HG02840 (cell line): ENCODE results near the gene DPP7.
"Not testable (repeated sequence)": the region's sequence is repeated elsewhere in the genome, so short reads cannot be mapped to it uniquely, and the experiment has no call there.

Source experiments
- ATAC-seq: cut with Tn5 transposase; IDR thresholded peaks from one replicate; pipeline ENCODE4 v1.9.1; 2021; ENCODE audit warnings: mild to moderate bottlenecking, moderate library complexity, moderate number of reproducible peaks; ENCODE audit not compliant: unreplicated experiment, low FRiP score

Gene DPP7

DNA sequence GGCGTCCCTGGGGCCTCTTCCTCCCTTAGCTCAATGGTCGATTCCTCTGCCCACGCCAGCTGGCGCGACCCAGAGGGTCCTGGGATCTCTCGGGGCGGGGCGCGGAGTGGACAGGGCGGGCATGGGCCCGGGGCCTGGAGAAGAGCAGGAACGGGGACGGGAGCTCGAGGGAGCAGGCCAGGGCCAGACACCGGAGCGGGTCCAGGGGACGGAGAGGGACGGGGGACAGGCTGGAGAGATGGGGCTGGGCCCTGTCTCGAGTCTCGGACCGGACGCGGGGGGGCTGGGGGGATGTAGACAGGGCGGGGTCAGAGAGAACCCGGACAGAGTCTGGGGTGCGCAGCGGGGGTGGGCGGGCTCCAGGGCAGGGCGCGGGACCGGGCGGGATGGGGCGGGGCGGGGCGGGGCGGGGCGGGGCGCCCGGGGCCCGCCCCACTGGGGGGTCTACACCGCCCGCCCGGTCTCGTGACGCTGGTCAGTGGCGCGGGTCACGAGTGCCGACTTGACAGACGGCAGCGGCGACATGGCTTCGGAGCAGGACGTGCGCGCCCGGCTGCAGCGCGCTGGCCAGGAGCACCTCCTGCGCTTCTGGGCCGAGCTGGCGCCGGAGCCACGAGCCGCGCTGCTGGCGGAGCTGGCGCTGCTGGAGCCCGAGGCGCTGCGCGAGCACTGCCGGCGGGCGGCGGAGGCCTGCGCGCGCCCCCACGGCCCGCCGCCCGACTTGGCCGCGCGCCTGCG, 37.4 kb downstream of the DPP7 start, which contains the start of gene UAP1L1:
UAP1L1 (plus strand) TSS at position 508 of the 738 bp plus-strand sequence; CDS start at position 524, 16 bp downstream.
- ATAC-seq = peak; percentile 45

DNA sequence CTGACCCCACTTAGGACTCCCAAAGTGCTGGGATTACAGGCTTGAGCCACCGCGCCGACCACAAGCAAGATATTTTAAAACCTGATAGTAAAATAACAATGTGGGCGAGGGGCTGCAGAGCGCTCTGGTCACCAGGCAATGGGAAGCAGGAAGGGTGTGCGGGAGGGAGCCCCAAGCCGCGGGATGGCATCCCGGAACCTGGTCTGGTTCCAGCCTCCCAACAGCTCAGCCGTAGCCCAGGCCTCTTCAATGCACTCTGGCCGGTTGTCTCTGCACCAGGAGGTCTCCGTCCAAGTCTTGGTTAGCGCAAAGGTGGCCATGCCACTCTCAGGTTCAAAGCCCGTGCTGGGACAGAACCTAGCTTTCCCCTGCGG, 37.9 kb downstream of the DPP7 start:
- ATAC-seq = no peak

DNA sequence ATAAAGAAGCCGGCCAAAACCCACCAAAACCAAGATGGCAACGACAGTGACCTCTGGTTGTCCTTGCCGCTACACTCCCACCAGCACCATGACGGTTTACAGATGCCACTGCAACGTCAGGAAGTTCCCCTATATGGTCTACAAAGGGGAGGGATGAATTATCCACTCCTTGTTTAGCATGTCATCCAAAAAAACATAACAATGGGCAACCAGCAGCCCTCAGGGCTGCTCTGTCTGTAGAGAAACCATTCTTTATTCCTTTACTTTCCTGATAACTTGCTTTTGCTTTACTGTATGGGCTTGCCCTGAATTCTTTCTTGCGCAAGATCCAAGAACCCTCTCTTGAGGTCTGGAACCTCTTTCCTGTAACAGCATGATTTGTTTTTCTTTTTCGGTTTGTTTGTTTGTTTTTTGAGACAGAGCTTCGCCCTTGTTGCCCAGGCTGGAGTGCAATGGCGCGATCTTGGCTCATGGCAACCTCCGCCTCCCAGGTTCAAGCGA, 39.2 kb downstream of the DPP7 start:
- ATAC-seq = no peak

DNA sequence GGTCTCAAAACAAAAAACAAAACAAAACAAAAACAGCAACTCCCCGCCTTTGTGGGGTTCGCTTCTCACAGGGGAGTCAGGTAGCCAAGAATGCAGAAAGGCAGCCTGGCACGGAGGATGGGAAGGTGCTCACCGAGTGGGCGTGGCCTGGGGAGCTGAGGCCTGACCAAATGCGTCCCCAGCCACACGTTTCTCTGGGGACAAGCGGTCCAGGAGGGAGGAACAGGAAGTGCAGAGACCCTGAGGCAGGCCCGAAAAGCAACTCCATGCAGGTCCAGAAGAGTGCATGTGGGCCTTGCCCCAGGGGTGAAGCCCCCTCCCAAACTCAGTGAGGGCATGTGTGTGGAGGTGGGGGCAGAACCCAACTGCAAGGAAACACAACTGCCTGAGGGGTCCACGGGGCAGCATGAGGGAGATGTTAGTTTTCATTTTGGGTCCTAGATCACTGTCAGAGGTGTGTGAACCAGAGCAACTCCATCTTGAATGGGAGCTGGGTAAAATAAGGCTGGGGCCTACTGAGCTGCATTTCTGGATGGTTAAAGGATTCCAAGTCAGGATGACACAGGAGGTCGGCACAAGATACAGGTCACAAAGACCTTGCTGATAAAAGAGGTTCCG, 39.8 kb downstream of the DPP7 start:
- no peak for ATAC-seq

DNA sequence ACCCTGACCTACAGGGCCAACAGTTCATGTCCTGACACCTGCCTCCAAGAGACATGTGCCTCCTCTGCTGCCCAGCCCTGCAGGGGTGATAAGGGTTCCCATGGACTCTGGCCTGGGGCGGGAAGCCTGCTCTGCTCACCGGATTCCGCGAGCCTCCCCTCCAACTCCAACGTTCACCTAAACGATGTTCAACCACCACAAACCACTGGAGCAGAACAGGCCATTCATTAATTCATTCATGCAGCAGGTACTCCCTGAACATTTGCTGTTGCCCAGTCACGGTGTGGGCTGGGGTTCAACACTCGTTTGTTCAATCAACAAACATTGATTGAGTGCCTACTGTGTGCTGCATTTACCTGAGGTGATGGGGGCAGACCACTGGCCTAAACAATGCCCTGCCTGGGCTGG, 40.5 kb downstream of the DPP7 start:
- ATAC-seq = no peak

DNA sequence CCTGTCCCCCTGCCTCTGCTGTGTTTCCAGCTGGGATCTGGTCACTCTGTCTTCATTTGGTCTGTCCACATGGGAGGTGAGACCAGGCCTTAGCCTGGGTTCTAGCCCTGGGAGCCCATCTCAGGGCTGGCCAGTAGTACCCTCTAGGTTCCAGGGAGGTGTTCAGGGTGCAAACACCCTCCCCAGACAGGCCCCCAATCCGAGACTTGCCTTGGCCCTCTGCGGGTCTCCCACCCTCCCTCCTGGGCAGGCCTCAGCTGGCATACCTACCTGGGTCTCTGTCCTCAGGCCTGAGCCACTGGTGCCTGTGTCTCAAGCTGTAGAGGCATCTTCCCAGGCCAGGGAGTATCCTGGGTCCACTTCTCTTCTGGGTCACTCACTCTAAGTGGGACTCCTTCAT, 43.3 kb downstream of the DPP7 start:
- ATAC-seq = no peak

DNA sequence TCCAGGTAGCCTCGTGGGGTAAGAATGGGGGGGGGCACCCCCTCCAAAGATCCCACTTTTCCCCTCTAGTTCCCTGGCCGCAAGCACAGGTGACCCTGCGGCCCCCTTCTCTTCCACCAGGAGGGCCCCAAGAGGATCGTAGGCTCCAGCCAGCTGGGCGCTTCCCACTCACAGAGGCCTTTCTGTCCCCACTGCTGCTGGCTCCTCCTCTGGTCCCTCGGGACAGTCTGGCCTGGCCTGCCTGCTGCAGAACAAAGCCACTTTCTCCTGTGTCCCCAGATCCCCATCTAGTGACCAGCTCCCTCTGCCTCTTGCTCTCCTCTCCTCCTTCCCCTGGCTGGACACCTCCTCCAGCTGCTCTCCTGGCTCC, 43.6 kb downstream of the DPP7 start:
- ATAC-seq = peak; percentile 2

DNA sequence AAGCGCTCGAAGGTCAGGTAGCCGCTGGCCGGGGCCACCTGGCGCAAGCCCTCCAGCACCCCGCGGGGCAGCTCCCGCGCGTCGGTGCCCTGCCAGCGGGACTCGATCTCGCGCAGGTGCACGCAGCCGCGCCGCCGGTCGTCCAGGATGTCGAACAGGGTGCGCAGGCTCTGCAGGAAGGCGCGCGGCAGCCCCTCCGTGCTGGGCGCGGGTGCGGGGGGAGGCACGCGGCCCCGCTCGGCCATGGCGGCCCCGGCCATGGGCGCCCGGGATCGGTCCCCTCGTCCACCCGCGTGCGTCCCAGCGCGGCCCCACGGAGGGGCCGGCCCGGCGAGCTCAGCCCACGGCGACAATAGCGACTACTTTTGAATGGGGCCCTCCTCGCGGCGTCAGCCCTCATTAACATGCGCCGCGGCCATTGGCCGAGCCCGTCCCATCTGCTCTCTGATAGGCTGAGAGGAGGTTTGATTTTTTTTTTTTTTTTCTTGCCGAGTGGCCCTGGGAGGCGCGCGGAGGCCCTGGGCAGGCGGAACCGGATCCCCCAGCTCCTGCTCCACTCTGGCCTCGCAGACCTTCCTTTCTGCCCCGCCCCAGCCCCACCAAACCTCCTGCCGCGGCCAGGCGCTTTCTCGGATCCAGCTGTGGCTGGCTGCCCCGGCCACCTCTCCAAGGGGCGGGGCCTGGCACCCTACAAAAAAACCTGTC, 44.2 kb downstream of the DPP7 start, which contains the start of gene SAPCD2:
SAPCD2 (minus strand) TSS at position 357 of the 705 bp plus-strand sequence; CDS start at position 260, 97 bp downstream.
- ATAC-seq = peak; percentile 61

DNA sequence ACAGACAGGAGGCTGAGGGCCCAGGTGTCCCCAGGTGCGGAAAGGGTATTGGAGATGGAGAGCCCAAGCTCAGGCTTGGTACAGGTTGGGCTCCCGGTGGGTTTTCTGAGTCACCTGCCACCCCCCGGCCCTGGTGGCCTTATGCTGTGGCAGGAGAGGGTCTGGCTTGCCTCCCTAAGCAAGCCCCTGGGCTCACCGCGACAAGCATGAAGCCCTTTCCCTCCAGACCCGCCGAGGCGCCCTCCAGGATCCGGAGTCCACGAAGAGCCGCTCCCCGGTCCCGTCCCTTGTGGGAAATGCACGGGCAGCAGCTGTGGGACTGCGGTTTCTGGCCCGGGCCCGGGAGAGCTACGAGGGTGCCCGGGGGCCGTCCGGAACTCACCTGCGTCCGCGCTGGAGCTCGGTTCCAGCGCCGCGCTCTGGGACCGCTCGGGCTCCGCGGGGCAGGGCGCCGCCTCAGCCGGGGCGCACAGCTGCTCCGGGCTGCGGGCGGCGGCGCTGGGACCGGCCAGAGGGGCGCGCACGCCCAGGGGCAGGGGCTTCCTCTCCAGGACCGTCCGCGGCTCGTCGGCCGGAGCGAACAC, 44.9 kb downstream of the DPP7 start:
- no peak for ATAC-seq

DNA sequence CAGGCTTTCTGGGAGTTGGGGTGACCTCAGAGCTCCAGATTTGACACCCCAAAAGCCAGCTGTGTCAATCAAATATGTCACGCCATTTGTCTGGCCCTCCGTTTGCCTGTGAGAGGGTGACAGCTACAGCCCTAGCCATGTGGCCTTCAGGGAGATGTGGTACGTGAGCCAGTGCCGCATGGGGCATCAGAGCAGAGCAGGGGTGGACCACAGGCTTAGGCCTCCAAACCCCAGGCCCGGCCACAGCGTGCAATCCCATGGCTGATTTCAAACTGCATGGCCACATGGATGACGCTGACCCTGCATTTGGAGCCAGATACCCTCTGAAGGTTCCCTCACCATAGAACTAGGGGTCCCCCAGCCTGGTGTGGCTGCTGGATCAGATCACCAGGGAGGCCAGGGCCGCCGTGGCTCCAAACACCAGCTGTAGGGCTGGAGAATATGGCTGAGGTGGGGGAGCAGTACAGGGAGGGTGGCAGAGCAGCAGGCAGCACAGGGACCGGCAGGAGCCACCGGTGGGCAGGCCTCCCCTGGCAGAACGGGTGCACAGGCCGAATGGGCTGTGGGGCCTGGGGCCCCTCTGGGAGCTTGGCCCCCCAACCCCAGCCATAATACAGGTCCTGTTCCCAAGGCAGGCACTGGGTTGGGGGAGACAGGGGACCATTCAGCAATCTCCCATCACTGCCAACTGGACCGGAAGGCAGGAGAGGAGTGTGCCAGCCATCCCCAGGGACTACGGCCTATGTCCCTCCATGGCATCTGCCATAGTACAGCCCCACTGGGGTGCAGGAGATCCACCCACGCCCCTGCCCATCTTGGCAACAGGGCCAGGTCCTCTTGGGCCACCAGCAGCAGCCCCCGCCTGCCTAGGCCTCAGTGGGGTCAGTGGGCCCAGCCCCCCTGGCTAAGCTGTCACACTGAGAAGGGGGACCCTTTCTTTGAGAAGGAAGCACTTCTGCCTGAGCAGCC, 45.7 kb downstream of the DPP7 start:
- ATAC-seq = no peak

DNA sequence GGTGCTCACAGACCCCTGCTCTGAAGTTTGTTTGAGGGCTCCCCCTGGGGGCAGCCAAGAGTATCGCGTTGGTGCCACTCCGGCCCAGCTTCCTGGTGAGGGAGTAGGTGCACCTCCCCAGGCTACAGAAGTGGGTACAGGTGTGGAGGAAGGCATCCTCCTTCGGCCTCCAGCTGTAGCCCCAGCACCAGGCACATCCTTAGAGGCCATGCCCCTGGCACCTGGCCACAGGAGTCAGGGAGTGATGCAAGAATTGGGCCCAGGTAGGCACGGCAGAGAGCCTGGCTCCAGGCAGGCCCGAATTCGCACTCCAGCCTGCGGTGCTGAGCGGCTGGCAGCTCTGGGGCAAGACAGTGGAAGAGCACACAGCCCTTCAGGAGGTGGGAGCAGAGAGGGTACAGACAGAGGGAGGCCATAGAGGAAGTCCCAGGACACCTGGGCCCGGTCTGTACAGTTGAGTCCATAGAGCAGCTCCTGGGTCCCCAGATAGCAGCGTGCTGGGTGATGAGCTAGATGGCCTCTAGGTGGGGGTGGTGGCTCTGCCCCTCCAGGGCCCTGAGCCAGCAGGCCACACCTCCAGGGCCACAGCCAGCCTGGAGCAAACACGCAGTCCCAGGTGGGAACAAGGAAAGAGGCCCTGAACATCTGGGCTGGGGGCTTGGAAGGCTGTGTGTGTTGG, 46.5 kb downstream of the DPP7 start:
- ATAC-seq = no peak

DNA sequence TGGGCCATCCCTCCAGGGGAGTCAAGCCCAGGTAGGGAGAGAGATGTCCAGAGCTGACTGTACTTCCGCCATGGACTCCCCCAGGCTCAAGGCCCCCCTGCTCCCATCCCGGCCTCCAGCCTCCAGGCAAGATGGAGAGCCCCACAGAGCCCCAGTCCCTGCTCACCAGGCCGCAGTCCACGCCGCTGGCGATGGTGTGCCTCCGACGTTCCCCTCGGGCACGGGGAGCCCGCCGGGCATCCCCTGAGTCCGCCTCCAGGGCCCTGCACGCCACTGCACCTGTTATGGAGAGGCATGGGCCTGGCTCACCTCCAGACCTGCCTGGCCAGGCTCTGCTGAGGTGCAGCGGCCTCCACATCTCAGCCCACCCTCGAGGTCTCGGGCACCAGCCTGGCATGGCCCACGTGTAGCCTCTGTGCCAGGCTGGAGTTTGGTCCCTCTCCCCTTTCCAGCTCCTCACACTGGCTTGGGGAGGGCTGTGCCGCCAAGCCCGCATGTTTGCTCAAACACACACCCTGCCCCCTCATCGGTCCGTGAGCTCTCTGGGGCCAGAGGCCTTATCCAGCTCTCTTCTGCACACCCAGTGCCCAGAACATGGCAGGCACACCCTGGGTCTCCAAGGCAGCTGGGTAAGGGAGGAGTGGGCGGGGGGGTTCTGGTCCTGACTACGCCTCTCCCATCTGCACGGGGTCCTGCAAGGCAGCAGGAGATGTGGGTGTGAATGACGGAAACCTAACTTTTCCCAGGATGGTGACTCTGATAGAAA, 48.3 kb downstream of the DPP7 start:
- ATAC-seq = no peak

DNA sequence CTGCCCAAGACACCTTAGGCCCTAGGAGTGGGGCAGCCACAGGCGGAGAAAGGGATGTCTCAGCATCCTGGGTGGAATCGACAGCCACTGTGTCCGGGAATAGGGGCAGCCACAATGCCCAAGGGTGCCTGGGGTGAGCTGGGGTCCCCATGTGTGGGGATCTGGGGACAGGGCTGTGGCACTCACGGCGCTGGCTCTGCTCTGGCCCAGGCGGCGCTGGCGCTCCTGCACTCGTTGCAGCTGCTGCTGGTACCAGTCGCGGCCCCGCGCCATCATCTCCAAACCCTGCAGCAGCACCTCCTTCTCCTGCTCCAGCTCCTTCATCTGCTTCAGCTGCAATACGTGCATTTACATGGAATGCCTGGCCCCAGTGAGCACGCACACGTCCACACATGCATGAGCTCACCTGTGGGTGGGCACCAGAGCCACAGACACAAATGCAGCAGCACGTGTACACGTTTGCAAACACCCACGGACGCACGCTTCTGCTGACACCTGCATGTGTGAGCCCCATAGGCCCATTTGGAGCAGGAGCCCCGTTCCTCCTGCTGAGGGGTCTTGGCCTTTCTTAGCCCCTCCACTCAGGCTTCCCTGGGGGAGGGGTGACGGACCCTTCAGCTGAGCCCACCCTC, 49.1 kb downstream of the DPP7 start:
- no peak for ATAC-seq

DNA sequence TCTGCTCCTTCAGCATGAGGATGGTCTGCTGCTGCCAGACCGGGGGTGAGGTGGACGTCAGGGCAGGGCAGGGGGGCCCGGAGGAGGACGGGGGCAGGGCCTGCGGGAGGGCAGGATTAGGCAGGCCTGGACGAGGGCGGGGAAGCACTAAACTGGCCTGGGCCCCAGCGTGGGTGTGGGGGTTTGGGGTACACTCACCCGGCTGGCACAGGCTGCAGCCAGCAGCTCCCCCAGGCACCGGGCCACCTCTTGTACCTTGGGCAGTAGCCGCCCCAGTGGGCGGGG, 49.7 kb downstream of the DPP7 start:
- ATAC-seq = no peak

DNA sequence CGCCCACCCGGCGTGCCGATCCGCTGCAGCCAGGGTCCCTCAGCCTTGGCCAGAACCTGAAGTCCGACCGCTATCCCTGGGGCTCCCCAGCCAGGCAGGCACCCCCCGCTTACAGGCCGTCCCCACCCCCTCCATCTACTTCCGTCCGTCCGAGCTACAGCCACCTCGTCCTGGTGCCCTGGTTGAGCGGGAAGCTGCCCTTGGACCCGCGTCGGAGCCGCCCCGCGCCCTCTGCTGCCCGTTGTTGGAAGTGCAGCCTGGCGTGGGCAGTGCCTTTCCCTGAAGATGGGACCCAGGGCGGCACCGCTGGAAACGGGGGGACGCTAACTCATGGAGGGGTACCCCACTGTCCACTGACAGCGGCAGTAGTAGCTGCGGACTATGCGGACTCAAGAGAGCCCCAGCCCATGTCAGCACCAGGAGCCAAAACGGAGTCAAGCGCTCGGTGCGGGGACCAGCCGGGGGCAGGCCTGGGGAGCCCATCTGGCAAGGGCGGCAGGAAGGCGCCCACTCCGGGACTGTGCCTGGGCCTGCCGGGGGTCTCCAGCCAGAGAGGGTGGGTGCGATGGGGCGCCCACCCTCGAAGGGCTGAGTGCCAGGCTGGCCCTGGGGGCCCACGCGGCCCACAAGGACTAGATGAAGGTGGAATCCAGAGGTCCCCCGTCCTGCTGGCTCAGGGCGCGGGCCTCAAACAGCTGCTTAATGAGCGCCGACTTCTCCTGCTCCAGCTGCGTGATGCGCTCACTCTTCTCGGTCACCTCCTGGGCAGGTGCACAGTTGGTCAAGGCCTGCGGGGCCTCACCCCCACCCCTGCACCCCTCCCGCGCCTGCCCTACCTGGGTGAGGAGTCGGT, 50.3 kb downstream of the DPP7 start:
- no peak for ATAC-seq

DNA sequence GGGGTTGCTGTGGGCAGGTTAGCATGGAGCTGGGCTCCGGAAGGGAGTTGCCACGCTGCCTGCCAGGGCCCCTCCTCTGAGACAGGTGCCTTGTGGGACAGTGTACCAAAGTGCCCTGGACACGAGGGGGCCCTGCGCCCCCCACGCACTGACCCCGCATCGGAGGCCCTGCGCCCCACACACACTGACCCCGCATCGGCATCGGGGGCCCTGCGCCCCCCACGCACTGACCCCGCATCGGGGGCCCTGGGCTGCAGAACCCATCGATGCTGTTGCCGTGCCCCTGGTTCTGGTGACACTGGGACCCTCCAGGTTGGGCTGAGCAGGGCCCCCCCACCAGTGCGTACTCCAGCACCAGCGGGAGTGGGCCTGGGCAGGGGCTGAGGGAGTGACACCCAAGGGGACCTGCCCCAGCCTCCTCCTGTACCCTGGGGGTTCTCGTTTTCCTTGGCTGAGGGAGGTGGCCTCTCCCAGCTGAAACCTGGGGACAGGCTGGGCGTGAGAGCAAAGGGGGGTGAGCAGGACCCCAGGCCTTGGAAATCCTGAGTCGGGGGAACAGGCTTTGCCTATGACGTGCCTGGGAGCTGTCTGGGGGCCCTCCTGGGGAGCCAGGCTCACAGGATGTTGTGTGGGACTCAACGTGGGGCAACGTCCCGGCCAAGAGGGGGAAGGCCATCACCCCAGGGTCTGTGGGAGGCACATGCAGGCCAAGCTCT, 51.1 kb downstream of the DPP7 start:
- no peak for ATAC-seq

DNA sequence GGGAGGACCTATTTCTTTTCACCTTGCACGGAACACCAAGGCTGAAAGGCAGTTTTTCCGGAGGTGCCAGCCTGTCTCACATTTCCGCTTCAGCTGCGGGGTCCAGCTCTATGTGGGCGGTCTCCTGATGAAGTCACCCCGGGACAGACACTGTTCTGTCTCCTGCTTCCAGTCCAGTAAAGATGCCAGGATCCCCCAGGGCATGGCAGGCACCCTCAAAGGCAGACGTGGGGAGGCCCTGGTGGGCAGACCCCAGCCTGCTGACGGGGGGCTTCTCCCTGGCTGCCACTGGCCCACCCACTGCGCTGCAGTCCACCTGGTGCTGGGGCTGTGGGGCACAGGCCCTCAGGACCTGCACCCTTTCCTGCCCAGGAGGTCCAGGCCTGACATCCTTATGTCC, 51.7 kb downstream of the DPP7 start:
- not testable (repeated sequence) for ATAC-seq
